Measurements from ENCODE around the gene SYNE2.
"Not testable (repeated sequence)": the region's sequence is repeated elsewhere in the genome, so short reads cannot be mapped to it uniquely, and the experiment has no call there.

Gene SYNE2

GRCh38 chr14:64186231-64187129 lies 333.7 kb downstream of the SYNE2 start:
- DNase-seq (ENCODE audit: low read depth in 4 of 4, low spot score in 1 of 4): no peak

- DNase-seq (ENCODE audit: low read depth in 4 of 4, low spot score in 1 of 4): no peak
These were observed 334.5 kb downstream of the SYNE2 start for GRCh38 chr14:64187331-64187730.

GRCh38 chr14:64190974-64191502 lies 338.2 kb downstream of the SYNE2 start:
- DNase-seq (ENCODE audit: low read depth in 4 of 4, low spot score in 1 of 4): no peak

GRCh38 chr14:64191756-64192155 lies 339.0 kb downstream of the SYNE2 start:
- DNase-seq (ENCODE audit: low read depth in 4 of 4, low spot score in 1 of 4): no peak

GRCh38 chr14:64193821-64194220 lies 341.0 kb downstream of the SYNE2 start:
- DNase-seq (ENCODE audit: low read depth in 4 of 4, low spot score in 1 of 4): no peak

GRCh38 chr14:64194404-64194803 lies 341.6 kb downstream of the SYNE2 start:
- no peak for DNase-seq (ENCODE audit: low read depth in 4 of 4, low spot score in 1 of 4)

- DNase-seq (ENCODE audit: low read depth in 4 of 4, low spot score in 1 of 4): no peak
These were observed 342.4 kb downstream of the SYNE2 start for GRCh38 chr14:64195199-64195598.

- no peak for DNase-seq (ENCODE audit: low read depth in 4 of 4, low spot score in 1 of 4)
These were observed 343.3 kb downstream of the SYNE2 start for GRCh38 chr14:64196056-64196455.

GRCh38 chr14:64196814-64197411 lies 344.1 kb downstream of the SYNE2 start:
- DNase-seq (ENCODE audit: low read depth in 4 of 4, low spot score in 1 of 4): no peak

GRCh38 chr14:64197996-64198395 lies 345.2 kb downstream of the SYNE2 start:
- no peak for DNase-seq (ENCODE audit: low read depth in 4 of 4, low spot score in 1 of 4)

- DNase-seq (ENCODE audit: low read depth in 4 of 4, low spot score in 1 of 4): no peak
These were observed 345.7 kb downstream of the SYNE2 start for GRCh38 chr14:64198486-64198885.

- DNase-seq (ENCODE audit: low read depth in 4 of 4, low spot score in 1 of 4): no peak
These were observed 347.4 kb downstream of the SYNE2 start for GRCh38 chr14:64200170-64200569.

- no peak for DNase-seq (ENCODE audit: low read depth in 4 of 4, low spot score in 1 of 4)
These were observed 348.5 kb downstream of the SYNE2 start for GRCh38 chr14:64201296-64201695.

GRCh38 chr14:64201921-64202545 lies 349.2 kb downstream of the SYNE2 start:
- no peak for DNase-seq (ENCODE audit: low read depth in 4 of 4, low spot score in 1 of 4)

- DNase-seq (ENCODE audit: low read depth in 4 of 4, low spot score in 1 of 4): no peak
These were observed 349.9 kb downstream of the SYNE2 start for GRCh38 chr14:64202716-64203115.

GRCh38 chr14:64203366-64204006 lies 350.7 kb downstream of the SYNE2 start:
- DNase-seq (ENCODE audit: low read depth in 4 of 4, low spot score in 1 of 4): no peak

GRCh38 chr14:64208261-64208660 lies 355.5 kb downstream of the SYNE2 start:
- DNase-seq (ENCODE audit: low read depth in 4 of 4, low spot score in 1 of 4): no peak

- DNase-seq (ENCODE audit: low read depth in 4 of 4, low spot score in 1 of 4): no peak
These were observed 356.2 kb downstream of the SYNE2 start for GRCh38 chr14:64208981-64209380.

GRCh38 chr14:64209444-64210131 lies 356.8 kb downstream of the SYNE2 start:
- DNase-seq (ENCODE audit: low read depth in 4 of 4, low spot score in 1 of 4): no peak

- no peak for DNase-seq (ENCODE audit: low read depth in 4 of 4, low spot score in 1 of 4)
These were observed 357.4 kb downstream of the SYNE2 start for GRCh38 chr14:64210216-64210615.

- DNase-seq (ENCODE audit: low read depth in 4 of 4, low spot score in 1 of 4): not testable (repeated sequence)
These were observed 358.1 kb downstream of the SYNE2 start for GRCh38 chr14:64210912-64211311.
